Stomach (tissue), 9 donors: ENCODE measurements around the gene MAGI2. TPM values are rescaled to one million over a fixed set of nuclear protein-coding genes. Genes with fewer than 3 reads are reported as not detected.

Source experiments
- DNase-seq, 2 donors: peaks; one replicate each; pipeline versions ENCODE4 v3.0.0 to v3.0.0-alpha.2; 2013 to 2019
- H3K27ac ChIP-seq, 5 donors: fragments of 200-600 bp in 4 of 5; sonication (generic) in 4 of 5; one replicate each; pipeline ENCODE4 v1.5.1; 2013 to 2019; ENCODE audit warnings: mild to moderate bottlenecking in 1 of 5, moderate library complexity in 1 of 5
- H3K27me3 ChIP-seq, 3 donors: fragments of 200-600 bp; sonication (generic); one replicate each; pipeline ENCODE4 v1.5.1; 2017 to 2019; ENCODE audit warnings: mixed run types in 1 of 3
- H3K36me3 ChIP-seq, 4 donors: fragments of 200-600 bp; sonication (generic); 1 replicate in 3 of 4; 2 replicates in 1 of 4; pipeline ENCODE4 v1.5.1; 2016 to 2019
- H3K4me1 ChIP-seq, 4 donors: fragments of 200-600 bp; sonication (generic); one replicate each; pipeline ENCODE4 v1.5.1; 2016 to 2019
- H3K4me3 ChIP-seq, 4 donors: fragments of 200-600 bp; sonication (generic) in 3 of 4; one replicate each; pipeline ENCODE4 v1.5.1; 2016 to 2019; ENCODE audit warnings: mild to moderate bottlenecking in 1 of 4
- H3K9me3 ChIP-seq, 4 donors: fragments of 200-600 bp; sonication (generic); one replicate each; pipeline ENCODE4 v1.5.1; 2016 to 2019
- CTCF ChIP-seq, 7 experiments: fragments of 450-650 bp in 4 of 7; fragments of 200-600 bp in 3 of 7; sonication (generic) in 3 of 7; IDR thresholded peaks; one replicate each; pipeline ENCODE4 v1.5.1; 2016 to 2019; ENCODE audit warnings: antibody characterized with exemption in 7 of 7, control low read depth in 2 of 7, mild to moderate bottlenecking in 1 of 7
- EP300 ChIP-seq: sonication (generic); formaldehyde crosslinking; IDR thresholded peaks from one replicate; pipeline ENCODE4 v1.6.1; 2017; ENCODE audit warnings: antibody characterized with exemption
- POLR2A ChIP-seq, 4 donors: fragments of 450-650 bp; IDR thresholded peaks; one replicate each; pipeline ENCODE4 v1.6.1; 2016; ENCODE audit warnings: antibody characterized with exemption in 4 of 4, control low read depth in 2 of 4, mild to moderate bottlenecking in 1 of 4, moderate library complexity in 1 of 4
- POLR2AphosphoS5 ChIP-seq, 3 donors: sonication (generic); formaldehyde crosslinking; IDR thresholded peaks; one replicate each; pipeline ENCODE4 v1.6.1; 2016; ENCODE audit warnings: antibody characterized with exemption in 3 of 3
- WGBS, 5 donors: extraction: QIAGEN DNeasy Blood & Tissue Kit in 3 of 5; methylation state at CpG; one replicate each; pipeline versions ENCODE4 v1.1.5 to v1.1.7; 2013 to 2018; 5-methylcytosine and 5-hydroxymethylcytosine counted together
- intact Hi-C: fragments of 100-400 bp; cut with DNase I; formaldehyde crosslinking; loops from one replicate; pipeline ENCODE4 v1.15.1; 2023; ENCODE audit warnings: low total_unique reads
- polyA plus RNA-seq, 3 donors: library from polyadenylated mRNA; stranded (reverse); fragments of 200-250 nt; gene quantifications; one replicate each; pipeline ENCODE4 v1.2.3, GENCODE V29; 2013
- total RNA-seq, 5 donors: library from RNA; depleted of rRNA; stranded (reverse); fragments of >200 nt; gene quantifications; one replicate each; pipeline versions ENCODE4 v1.1.0 to v1.2.3, GENCODE V29; 2014 to 2016
- donor health status: healthy with polysubstance abuse.
- donor health status: Bipolar disorder and iron deficiency.
- donor health status: healthy.

Gene MAGI2
- total and polyA plus RNA-seq, 8 donors, result 0.92 to 53.9 (median 5.8) TPM

- DNase-seq, result no peak
- intact Hi-C loops, result no loop called here
- H3K4me1 ChIP-seq, result no peaks in the 10 kb centered on the region
- H3K4me3 ChIP-seq, result no peak overlapping the region
- H3K9me3 ChIP-seq, result no peaks in the 10 kb centered on the region
- WGBS, 5 donors, result 69 to 86% (median 73%) methylated on average over 4 of the region's 4 CpGs
- H3K27me3 ChIP-seq, result no peaks in the 10 kb centered on the region
- TF ChIP-seq EP300 (no peak), POLR2A (IDR thresholded peaks at IDR 0.05) (no peak), POLR2AphosphoS5 (IDR thresholded peaks at IDR 0.05) (no peak), CTCF (IDR thresholded peaks at IDR 0.05) (no peak)
- no peak overlapping the region for H3K27ac ChIP-seq
- H3K36me3 ChIP-seq, result no peaks in the 10 kb centered on the region
Observed at GRCh38 chr7:78497728-78498427, 955.6 kb downstream of the MAGI2 start.

- intact Hi-C loops, result no loop called here
- H3K9me3 ChIP-seq, result no peaks in the 10 kb centered on the region
- H3K4me1 ChIP-seq, result no peaks in the 10 kb centered on the region
- TF ChIP-seq POLR2AphosphoS5 (IDR thresholded peaks at IDR 0.05) (no peak), EP300 (no peak), POLR2A (IDR thresholded peaks at IDR 0.05) (no peak), CTCF (IDR thresholded peaks at IDR 0.05) (no peak)
- no peaks in the 10 kb centered on the region for H3K27me3 ChIP-seq
- H3K4me3 ChIP-seq, result no peak overlapping the region
- no peak for DNase-seq
- WGBS, 5 donors, result 34 to 48% (median 40%) methylated on average over 4 of the region's 4 CpGs
- H3K27ac ChIP-seq, result no peak overlapping the region
- H3K36me3 ChIP-seq, result no peaks in the 10 kb centered on the region
Observed at GRCh38 chr7:78496096-78496630, 957.3 kb downstream of the MAGI2 start.

- Histone ChIP-seq H3K27me3 (no peaks in the 10 kb centered on the region), H3K4me1 (peaks cover 0 to 4% (median 0%) of the 10 kb centered on the region in 4 donors), H3K27ac (no peak overlapping the region), H3K9me3 (no peaks in the 10 kb centered on the region), H3K36me3 (no peaks in the 10 kb centered on the region), H3K4me3 (no peak overlapping the region)
- intact Hi-C loops, result no loop called here
- 88 to 94% (median 91%) methylated on average over 3 of the region's 3 CpGs for WGBS, 5 donors
- no peak for DNase-seq
- TF ChIP-seq POLR2A (IDR thresholded peaks at IDR 0.05) (no peak), POLR2AphosphoS5 (IDR thresholded peaks at IDR 0.05) (no peak), EP300 (no peak), CTCF (IDR thresholded peaks at IDR 0.05) (no peak)
Observed at GRCh38 chr7:78493401-78493800, 960.1 kb downstream of the MAGI2 start.

GRCh38 chr7:78492146-78492545 lies 961.3 kb downstream of the MAGI2 start:
- DNase-seq, result no peak
- 79 to 97% (median 94%) methylated on average over 1 of the region's 1 CpG for WGBS, 5 donors
- H3K4me3 ChIP-seq, result no peak overlapping the region
- H3K4me1 ChIP-seq, result peaks cover 0 to 4% (median 0%) of the 10 kb centered on the region in 4 donors
- no peaks in the 10 kb centered on the region for H3K27me3 ChIP-seq
- intact Hi-C loops, result no loop called here
- TF ChIP-seq CTCF (IDR thresholded peaks at IDR 0.05) (no peak), POLR2A (IDR thresholded peaks at IDR 0.05) (no peak), EP300 (no peak), POLR2AphosphoS5 (IDR thresholded peaks at IDR 0.05) (no peak)
- H3K36me3 ChIP-seq, result no peaks in the 10 kb centered on the region
- no peaks in the 10 kb centered on the region for H3K9me3 ChIP-seq
- H3K27ac ChIP-seq, result no peak overlapping the region
